IMR-90 (cell line): ENCODE measurements around the gene COL27A1. TPM values are rescaled to one million over a fixed set of nuclear protein-coding genes. Genes with fewer than 3 reads are reported as not detected.
A peak's percentile ranks its signal among the peaks of the same experiment; 100 is the strongest.

ENCODE experiments used
- ATAC-seq: fragments of 200-7000 bp; cut with Tn5 transposase; 2 replicates; pipeline ENCODE4 v1.9.1; 2020; ENCODE audit warnings: low read depth, mild to moderate bottlenecking, moderate library complexity
- BruUV-seq: library from RNA; stranded (reverse); fragments of 400-500 nt; replicated peaks from 2 replicates; lab custom pipeline; 2021; lab: Mats Ljungman, UMichigan
- CTCF ChIA-PET: fragments of 300-600 bp; formaldehyde crosslinking; extraction: SDS; loops from one replicate; lab custom pipeline; 2021; ENCODE audit warnings: antibody characterized with exemption; lab: Yijun Ruan, JAX
- POLR2A ChIA-PET: fragments of 300-600 bp; sonication (Branson Sonifier 250); formaldehyde crosslinking; loops from one replicate; lab custom pipeline; 2022; ENCODE audit warnings: antibody characterized with exemption; ENCODE audit not compliant: unreplicated experiment; lab: Charles Lee
- DNase-seq: peaks from one replicate; pipeline ENCODE4 v3.0.0; 2013
- H2AFZ ChIP-seq: replicated peaks from 2 replicates; pipeline ENCODE3; 2013; ENCODE audit warnings: low read length, mild to moderate bottlenecking; ENCODE audit not compliant: poor library complexity
- H2AK5ac ChIP-seq: 2 replicates; pipeline ENCODE4 v1.6.1; 2013; ENCODE audit warnings: low read depth, low read length, inconsistent platforms
- H2AK9ac ChIP-seq: replicated peaks from 2 replicates; pipeline ENCODE3; 2013; ENCODE audit warnings: mild to moderate bottlenecking, low read depth, low read length, moderate library complexity; ENCODE audit not compliant: poor library complexity
- H2BK120ac ChIP-seq: 2 replicates; pipeline ENCODE4 v1.6.1; 2013; ENCODE audit warnings: low read depth, low read length, inconsistent platforms
- H2BK15ac ChIP-seq: 3 replicates; pipeline ENCODE4 v1.6.1; 2013; ENCODE audit warnings: low read depth, low read length, inconsistent platforms
- H2BK20ac ChIP-seq: 2 replicates; pipeline ENCODE4 v1.6.1; 2013; ENCODE audit warnings: low read depth, mild to moderate bottlenecking, inconsistent platforms, low read length, moderate library complexity
- H2BK5ac ChIP-seq: 2 replicates; pipeline ENCODE4 v1.6.1; 2013; ENCODE audit warnings: mild to moderate bottlenecking, low read depth, low read length, inconsistent platforms; ENCODE audit not compliant: poor library complexity, severe bottlenecking
- H3K14ac ChIP-seq: replicated peaks from 2 replicates; pipeline ENCODE4 v1.6.1; 2013; ENCODE audit warnings: low read depth, low read length, inconsistent platforms
- H3K18ac ChIP-seq: 2 replicates; pipeline ENCODE4 v1.6.1; 2013; ENCODE audit warnings: low read depth, low read length, control low read depth
- H3K23ac ChIP-seq: 2 replicates; pipeline ENCODE4 v1.6.1; 2013; ENCODE audit warnings: low read depth, low read length, inconsistent platforms
- H3K27ac ChIP-seq: 2 replicates; pipeline ENCODE4 v1.5.1; 2013; ENCODE audit warnings: mild to moderate bottlenecking, control low read depth, low read length; ENCODE audit not compliant: insufficient read depth
- H3K27me3 ChIP-seq: 2 replicates; pipeline ENCODE4 v1.6.1; 2013; ENCODE audit warnings: low read length; ENCODE audit not compliant: control insufficient read depth, insufficient read depth
- H3K36me3 ChIP-seq: 2 replicates; pipeline ENCODE4 v1.6.1; 2013; ENCODE audit warnings: low read length, mixed read lengths; ENCODE audit not compliant: control insufficient read depth, insufficient read depth
- H3K4ac ChIP-seq: 2 replicates; pipeline ENCODE4 v1.6.1; 2013; ENCODE audit warnings: low read depth, low read length, inconsistent platforms
- H3K4me1 ChIP-seq: 2 replicates; pipeline ENCODE4 v1.6.1; 2013; ENCODE audit warnings: low read length, mixed read lengths; ENCODE audit not compliant: control insufficient read depth, insufficient read depth
- H3K4me2 ChIP-seq: 2 replicates; pipeline ENCODE4 v1.6.1; 2013; ENCODE audit warnings: low read depth, mild to moderate bottlenecking, control low read depth, low read length, moderate library complexity
- H3K4me3 ChIP-seq: 2 replicates; pipeline ENCODE4 v1.5.1; 2013; ENCODE audit warnings: low read depth, mild to moderate bottlenecking, control low read depth, low read length, moderate library complexity; ENCODE audit not compliant: insufficient read depth
- H3K56ac ChIP-seq: 2 replicates; pipeline ENCODE4 v1.6.1; 2013; ENCODE audit warnings: low read length, inconsistent platforms; ENCODE audit not compliant: insufficient read depth; ENCODE audit errors: extremely low read depth
- H3K79me1 ChIP-seq, 2 experiments: 2 replicates each; pipeline ENCODE4 v1.6.1; 2013; ENCODE audit warnings: low read length in 2 of 2, inconsistent platforms in 1 of 2, low read depth in 1 of 2
- H3K9ac ChIP-seq: 2 replicates; pipeline ENCODE4 v1.6.1; 2013; ENCODE audit warnings: low read depth, low read length, control low read depth
- H3K9me1 ChIP-seq: 2 replicates; pipeline ENCODE4 v1.6.1; 2013; ENCODE audit warnings: low read length, inconsistent platforms; ENCODE audit not compliant: insufficient read depth
- H3K9me3 ChIP-seq: 2 replicates; pipeline ENCODE4 v1.6.1; 2013; ENCODE audit warnings: low read length; ENCODE audit not compliant: control insufficient read depth, insufficient read depth
- H4K20me1 ChIP-seq: 2 replicates; pipeline ENCODE4 v1.6.1; 2013; ENCODE audit warnings: low read length, inconsistent platforms; ENCODE audit not compliant: insufficient read depth
- H4K5ac ChIP-seq: 2 replicates; pipeline ENCODE4 v1.6.1; 2013; ENCODE audit warnings: mild to moderate bottlenecking, low read depth, low read length, control low read depth
- H4K8ac ChIP-seq, 2 experiments: 2 replicates each; pipeline ENCODE4 v1.6.1; 2013; ENCODE audit warnings: low read depth in 2 of 2, low read length in 2 of 2, control low read depth in 1 of 2, inconsistent platforms in 1 of 2
- H4K91ac ChIP-seq: 2 replicates; pipeline ENCODE4 v1.6.1; 2013; ENCODE audit warnings: low read depth, low read length, inconsistent platforms; ENCODE audit not compliant: insufficient read depth
- MAFK ChIP-seq: IDR thresholded peaks from 2 replicates; pipeline ENCODE4 v1.6.1; 2012; ENCODE audit warnings: low read depth, low read length, improper control_type of control experiment
- MXI1 ChIP-seq: IDR thresholded peaks from 2 replicates; pipeline ENCODE4 v1.6.1; 2012; ENCODE audit warnings: low read depth, mild to moderate bottlenecking, low read length, moderate library complexity, borderline replicate concordance
- RAD21 ChIP-seq: IDR thresholded peaks from 2 replicates; pipeline ENCODE4 v1.6.1; 2012; ENCODE audit warnings: low read length, improper control_type of control experiment
- RCOR1 ChIP-seq: IDR thresholded peaks from 2 replicates; pipeline ENCODE4 v1.6.1; 2012; ENCODE audit warnings: mild to moderate bottlenecking, low read length, improper control_type of control experiment; ENCODE audit not compliant: insufficient replicate concordance
- WGBS, 2 experiments: methylation state at CpG; one replicate each; pipeline versions ENCODE4 v1.1.5 to v1.1.7; 2013; ENCODE audit warnings: missing lambda C conversion rate in 2 of 2; ENCODE audit not compliant: insufficient read length in 1 of 2; ENCODE audit errors: extremely low coverage in 2 of 2; 5-methylcytosine and 5-hydroxymethylcytosine counted together
- dilution Hi-C: fragments of 300-500 bp; cut with HindIII; formaldehyde crosslinking; loops from one replicate; pipeline ENCODE4 v1.14.3; 2018; ENCODE audit warnings: low sequenced_read_pairs; ENCODE audit not compliant: unreplicated experiment
- in situ Hi-C: fragments of 300-500 bp; cut with MboI; formaldehyde crosslinking; loops from 3 replicates; pipeline ENCODE4 v1.14.3; 2019; ENCODE audit warnings: low sequenced_read_pairs, inconsistent platforms, mixed read lengths
- intact Hi-C: fragments of 100-400 bp; cut with micrococcal nuclease; formaldehyde crosslinking; loops from 2 replicates; pipeline ENCODE4 v1.10.0; 2022
- polyA plus RNA-seq, 3 experiments: library from polyadenylated mRNA; depleted of rRNA; stranded (reverse); fragments of >200 nt; gene quantifications; 2 replicates each; pipeline ENCODE4 v1.2.3, GENCODE V29; 2012; ENCODE audit warnings: low replicate concordance in 1 of 3
- total RNA-seq: library from RNA; depleted of rRNA; stranded (reverse); fragments of >200 nt; gene quantifications from 2 replicates; pipeline ENCODE4 v1.2.3, GENCODE V29; 2012
- TF ChIP-seq, protein P1 (sequence below): fragments of 150-350 bp; IDR thresholded peaks from 2 replicates; pipeline ENCODE4 v1.6.1; 2017; ENCODE audit warnings: mild to moderate bottlenecking, antibody characterized with exemption, low read length, low read depth

Gene COL27A1
- total and polyA plus RNA-seq, 2 of the 4 experiments (the other 2 are of a cell fraction): 3.2 to 18.3 TPM

DNA sequence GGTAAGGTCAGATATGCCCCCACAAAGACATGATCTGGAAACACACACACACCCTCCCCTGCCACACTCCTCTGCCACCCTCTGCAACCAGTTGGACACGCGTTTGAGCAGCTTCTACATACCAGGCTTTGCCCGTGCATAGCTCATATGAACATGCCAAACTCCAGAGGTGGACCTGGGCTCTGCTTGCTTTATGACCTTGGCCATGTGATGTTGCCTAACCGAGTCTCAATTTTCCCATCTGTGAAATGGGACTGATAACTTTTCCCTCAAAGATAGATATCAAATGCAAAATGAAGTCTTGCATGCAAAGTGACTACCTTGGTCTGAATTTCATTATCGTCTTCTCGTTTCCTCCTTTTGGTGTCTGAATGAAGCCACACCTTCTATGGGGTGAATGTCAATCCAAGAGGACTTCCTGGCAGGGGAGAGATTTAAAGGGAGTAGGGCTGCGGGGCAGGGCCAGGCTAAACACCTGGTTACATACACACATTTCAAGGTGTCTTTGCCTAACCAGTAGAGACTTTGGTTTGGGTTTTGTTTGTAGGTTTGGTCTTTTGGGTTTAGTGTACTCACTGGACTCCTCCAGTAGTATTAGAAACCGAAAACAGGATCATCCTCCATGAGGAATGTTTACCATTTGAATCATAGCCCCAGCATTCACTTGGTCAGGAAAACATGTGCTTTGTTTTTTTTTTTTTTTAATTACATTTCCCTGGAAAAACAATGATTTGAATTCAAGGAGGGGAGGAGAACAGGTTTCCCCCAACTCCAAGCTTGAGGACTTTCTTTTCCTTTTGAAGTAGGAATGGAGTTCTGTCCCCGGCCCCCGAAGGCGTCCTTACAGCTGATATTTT lies 63.2 kb downstream of the COL27A1 start:
- TF ChIP-seq RAD21: no peak
- TF ChIP-seq, protein P1, sequence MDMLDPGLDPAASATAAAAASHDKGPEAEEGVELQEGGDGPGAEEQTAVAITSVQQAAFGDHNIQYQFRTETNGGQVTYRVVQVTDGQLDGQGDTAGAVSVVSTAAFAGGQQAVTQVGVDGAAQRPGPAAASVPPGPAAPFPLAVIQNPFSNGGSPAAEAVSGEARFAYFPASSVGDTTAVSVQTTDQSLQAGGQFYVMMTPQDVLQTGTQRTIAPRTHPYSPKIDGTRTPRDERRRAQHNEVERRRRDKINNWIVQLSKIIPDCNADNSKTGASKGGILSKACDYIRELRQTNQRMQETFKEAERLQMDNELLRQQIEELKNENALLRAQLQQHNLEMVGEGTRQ: no peak
- TF ChIP-seq MXI1: 0 out of 2 replicates have a peak, but pooled peaks have one; percentile 35
- no peak for TF ChIP-seq MAFK
- no peak for TF ChIP-seq RCOR1
- H3K36me3 ChIP-seq: no peaks in the 10 kb centered on the region; the same call in 1 of the 2 replicates
- H3K9me3 ChIP-seq: no peaks in the 10 kb centered on the region
- H3K9ac ChIP-seq: no peak overlapping the region
- peaks cover 0 to 12% of the 10 kb centered on the region in 2 experiments; a peak in 1 of 4 replicates for H3K79me1 ChIP-seq
- H3K56ac ChIP-seq: no peak overlapping the region
- peak overlapping the region; percentile 87; the same call in 2 of the 3 replicates for H2BK15ac ChIP-seq
- peak overlapping the region; percentile 75 for H2AK9ac ChIP-seq
- H3K14ac ChIP-seq: peak overlapping the region; percentile 43; the same call in 1 of the 2 replicates
- peak overlapping the region; percentile 92; the same call in 1 of the 2 replicates for H4K91ac ChIP-seq
- H3K23ac ChIP-seq: peak overlapping the region; percentile 14; the same call in 1 of the 2 replicates
- H4K20me1 ChIP-seq: no peaks in the 10 kb centered on the region
- H4K8ac ChIP-seq: peak overlapping the region; percentile 30 to 71; a peak in 3 of 4 replicates
- peak overlapping the region; percentile 45 for H2AFZ ChIP-seq
- peak overlapping the region; percentile 92 for H3K4ac ChIP-seq
- in situ Hi-C loops: no loop called here
- intact Hi-C loops: no loop called here
- 100% methylated on average over 3 of the region's 11 CpGs; no CpG with 5 or more reads in 1 of the 2 experiments for WGBS, 2 experiments
- peak overlapping the region; percentile 73 for H3K18ac ChIP-seq
- peaks cover 39% of the 10 kb centered on the region for H3K9me1 ChIP-seq
- H3K4me2 ChIP-seq: peak overlapping the region; percentile 46; the same call in 1 of the 2 replicates
- H4K5ac ChIP-seq: peak overlapping the region; percentile 83
- H3K27ac ChIP-seq: peak overlapping the region; percentile 76; the same call in 1 of the 2 replicates
- peak overlapping the region; percentile 79 for H2BK5ac ChIP-seq
- peak overlapping the region; percentile 92 for H2AK5ac ChIP-seq
- H3K4me3 ChIP-seq: no peak overlapping the region
- ChIA-PET POLR2A (no interaction called here), CTCF (no interaction called here)
- DNase-seq: peak; percentile 57
- peak overlapping the region; percentile 82 for H2BK120ac ChIP-seq
- no TSS peak for BruUV-seq
- ATAC-seq: no peak
- H3K4me1 ChIP-seq: peaks cover 46% of the 10 kb centered on the region
- dilution Hi-C loops: no loop called here
- H2BK20ac ChIP-seq: peak overlapping the region; percentile 58
- H3K27me3 ChIP-seq: no peaks in the 10 kb centered on the region
